ENCODE results near the gene NFIA.
A peak's percentile ranks its signal among the peaks of the same experiment; 100 is the strongest.

Gene NFIA

DNA sequence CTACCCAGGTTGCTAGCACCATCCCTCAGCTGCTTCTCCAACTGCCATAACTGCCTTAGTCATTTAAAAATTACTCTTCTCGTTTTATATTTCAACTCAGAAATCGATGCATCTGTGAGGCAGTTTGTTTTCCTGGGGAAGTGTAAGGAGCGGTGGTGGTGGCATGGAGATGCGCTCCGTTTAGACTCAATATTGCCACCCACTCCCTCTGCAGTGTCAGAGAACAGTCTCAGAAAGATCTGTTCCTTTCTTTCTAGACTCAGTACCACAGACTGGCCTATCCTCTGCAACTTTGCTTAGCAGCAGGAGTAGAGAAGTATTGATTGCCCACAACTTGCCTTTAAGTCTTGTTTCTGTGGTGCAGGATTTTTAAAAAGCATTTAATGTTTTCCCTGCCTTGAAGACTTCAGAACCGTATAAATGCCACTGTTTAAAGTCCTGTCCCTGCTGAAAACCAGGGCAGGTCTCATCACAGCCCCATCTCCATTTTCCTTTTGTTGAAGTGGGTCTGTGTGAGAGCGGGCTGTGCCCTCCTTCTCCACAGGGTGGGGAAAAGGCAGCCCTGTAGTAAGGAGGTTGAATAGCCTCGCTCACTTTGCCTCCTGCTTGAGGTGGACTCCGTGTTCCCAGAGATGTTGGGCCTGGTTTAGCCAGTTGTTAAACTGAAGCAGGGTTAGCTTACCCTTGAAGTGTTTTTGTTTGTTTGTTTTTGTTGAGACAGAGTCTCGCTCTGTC lies 105.2 kb downstream of the NFIA start:
- DNase-seq: no peak

- no peak for DNase-seq
Measured at GRCh38 chr1:61190153-61190552, 107.8 kb downstream of the NFIA start.

DNA sequence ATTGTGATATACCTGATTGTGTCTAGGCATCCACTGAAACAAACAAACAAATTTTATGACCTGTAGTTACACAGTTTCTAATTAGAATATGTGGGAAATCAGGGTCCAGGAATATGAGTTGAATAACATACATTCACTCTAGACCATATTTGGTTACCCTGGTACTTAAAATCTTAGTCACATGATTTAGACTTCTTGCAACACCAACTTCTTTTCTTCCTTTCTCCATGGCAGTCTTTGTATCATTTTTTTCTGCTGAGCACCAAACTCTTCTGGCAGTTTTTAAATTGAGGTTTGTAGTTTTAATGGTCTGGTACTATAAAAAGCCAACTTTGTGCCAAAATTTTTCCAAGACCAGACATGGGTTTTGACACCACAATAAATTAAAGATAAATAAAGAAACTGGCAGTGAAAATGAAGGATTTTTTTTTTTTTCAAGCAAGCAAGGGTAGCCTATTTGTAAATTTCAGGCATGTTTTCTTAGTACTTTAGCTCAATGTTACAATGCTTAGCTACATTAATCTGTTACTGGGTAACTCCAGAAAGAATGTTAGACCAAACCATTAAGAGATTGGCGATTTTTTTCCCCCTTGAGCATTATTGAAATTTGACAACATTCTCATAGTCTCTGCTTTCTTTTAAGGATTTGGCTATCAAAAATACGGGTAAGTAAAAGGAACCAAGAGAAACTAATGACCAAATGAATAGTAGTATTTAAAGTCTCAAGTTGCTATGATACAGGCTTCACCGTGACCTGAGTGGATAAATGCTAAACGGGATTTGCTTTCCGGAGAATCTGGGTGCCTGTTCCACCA lies 108.5 kb downstream of the NFIA start:
- DNase-seq: no peak

DNA sequence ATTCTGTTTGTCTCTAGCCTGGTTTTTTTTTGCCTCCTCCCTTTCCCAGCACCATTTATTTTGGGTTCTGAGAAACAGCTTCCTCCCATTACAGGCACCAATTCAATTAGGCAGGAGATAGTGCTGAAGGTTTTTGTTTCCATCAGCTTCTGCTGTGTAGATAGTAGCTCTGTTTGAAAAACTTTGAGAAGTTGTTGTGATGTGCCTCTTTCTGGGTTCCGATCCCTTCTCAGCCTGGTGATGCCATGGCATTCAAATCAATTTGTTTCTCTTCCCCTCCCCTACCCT lies 109.0 kb downstream of the NFIA start:
- DNase-seq: no peak

DNA sequence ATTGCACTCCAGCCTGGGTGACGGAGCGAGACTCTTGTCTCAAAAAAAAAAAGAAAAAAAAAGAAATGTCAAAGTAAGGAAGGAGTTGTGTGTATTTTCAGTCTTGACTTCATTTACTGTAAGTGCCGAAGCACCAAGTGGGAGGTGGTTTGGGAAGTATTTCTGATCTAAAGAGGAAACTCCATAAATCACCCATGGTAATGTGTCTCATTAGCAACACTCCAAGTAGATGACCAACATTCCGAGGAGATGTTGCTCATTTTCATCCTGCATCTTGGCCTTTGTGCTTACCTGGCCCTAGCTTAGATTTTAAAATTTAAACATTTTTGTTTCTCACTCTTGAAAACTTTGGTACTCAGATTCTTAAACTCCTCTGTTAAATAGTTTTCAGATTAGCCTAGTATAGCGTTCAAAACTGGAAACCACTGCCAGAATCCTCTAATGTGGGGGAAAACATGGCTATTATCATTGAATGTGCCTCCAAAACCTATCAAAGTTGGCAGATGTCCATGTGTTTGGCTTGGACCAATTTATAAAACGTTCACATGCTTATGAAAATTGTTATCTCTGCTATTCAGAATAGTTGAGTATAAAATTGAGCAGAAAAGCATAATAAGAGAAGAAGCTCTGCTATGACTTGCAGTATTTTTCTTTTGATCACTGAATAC lies 110.4 kb downstream of the NFIA start:
- peak in 1 of 2 donors; percentile 15 for DNase-seq

- no peak for DNase-seq
Measured at GRCh38 chr1:61193808-61194207, 111.4 kb downstream of the NFIA start.

GRCh38 chr1:61198554-61198953 lies 116.2 kb downstream of the NFIA start:
- DNase-seq: no peak

- no peak for DNase-seq
Measured at GRCh38 chr1:61201035-61201434, 118.7 kb downstream of the NFIA start.

- no peak for DNase-seq
Measured at GRCh38 chr1:61202854-61203598, 120.7 kb downstream of the NFIA start.

DNA sequence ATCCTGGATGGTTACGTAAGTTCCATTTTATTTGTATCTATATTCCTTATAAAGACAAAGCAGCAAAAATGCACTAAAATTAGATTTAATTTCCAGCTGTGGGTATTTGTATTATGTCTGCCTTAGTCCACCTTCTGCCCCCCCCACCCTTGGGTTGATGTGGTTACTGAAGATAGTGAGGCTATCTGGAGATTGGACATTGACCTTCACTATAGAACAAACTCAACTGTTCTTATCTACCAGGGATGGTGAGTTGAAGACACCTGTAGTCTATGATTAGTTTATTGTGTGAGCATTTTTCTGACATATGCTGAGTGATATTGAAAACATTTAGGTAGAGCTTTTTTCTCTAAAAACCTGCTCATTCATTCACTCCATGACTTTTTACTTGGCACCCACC lies 122.2 kb downstream of the NFIA start:
- DNase-seq: no peak

- DNase-seq: no peak
Measured at GRCh38 chr1:61207416-61207815, 125.1 kb downstream of the NFIA start.

- DNase-seq: no peak
Measured at GRCh38 chr1:61208172-61208571, 125.8 kb downstream of the NFIA start.

- no peak for DNase-seq
Measured at GRCh38 chr1:61208831-61209230, 126.5 kb downstream of the NFIA start.

DNA sequence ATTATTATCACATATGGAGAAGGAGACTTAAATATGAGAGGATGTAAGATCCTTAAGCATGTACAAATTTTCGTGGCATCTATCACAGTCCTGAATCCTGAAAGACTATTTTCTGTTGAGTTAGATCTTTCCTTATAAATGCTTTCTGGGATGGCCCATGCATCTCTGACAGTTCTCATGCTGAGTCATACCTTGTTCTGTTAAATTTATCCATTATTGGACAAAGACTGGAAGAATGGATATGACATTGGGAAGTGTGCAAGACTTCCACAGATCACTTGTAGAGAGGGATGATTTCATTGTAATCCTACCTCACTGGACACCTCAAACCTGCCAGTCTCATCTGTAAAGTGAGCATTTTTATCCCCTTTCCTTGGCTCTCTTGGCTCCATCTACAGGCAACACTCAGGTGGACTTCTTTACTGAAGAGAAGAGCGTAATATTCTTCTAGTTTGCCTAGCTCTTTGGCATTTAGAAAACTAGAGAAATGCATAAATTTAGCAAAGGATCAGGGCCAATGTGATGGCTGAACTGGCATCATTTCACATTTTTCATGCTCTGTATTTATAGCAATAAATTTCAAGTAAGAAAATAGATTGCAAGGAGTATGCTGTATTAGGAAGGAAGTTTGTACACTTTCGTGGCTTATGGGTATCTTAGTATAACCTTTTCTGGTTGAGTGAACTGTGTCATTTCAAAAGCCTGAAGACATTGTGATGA lies 128.2 kb downstream of the NFIA start:
- no peak for DNase-seq

DNA sequence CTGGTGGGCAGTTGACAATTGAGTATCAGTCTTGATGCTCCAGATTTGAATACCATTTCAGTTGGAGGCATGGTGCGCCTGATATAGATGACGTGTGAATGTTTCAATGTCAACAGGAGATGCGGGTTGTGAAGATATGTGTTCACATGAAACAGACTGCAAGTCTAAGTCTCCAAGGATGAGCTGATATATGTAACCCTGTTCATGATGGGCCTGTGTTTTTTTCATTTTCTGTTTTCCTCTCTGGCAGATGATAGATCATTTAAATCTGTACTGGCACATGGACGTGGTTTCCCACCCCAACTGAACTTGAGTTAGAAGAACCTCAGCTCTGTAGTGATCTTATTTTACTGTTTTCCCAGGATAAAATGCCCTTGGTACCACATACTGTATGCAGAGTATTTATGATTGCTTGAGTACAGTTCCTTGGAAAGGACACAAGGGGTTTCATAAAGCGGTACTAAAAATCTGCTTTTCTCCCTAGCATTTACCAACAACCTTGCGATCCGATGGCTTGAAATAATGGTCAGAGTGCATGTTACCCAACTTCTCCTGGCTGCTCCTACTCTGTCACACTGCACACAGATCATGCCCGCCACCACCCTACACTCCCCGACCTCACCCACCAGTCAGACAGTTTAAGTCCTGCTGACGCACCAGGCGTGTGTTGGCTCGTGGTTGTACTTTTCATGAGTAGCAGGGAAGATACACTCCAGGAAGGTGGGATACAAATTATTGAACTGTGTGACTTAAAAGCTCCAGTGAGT lies 131.1 kb downstream of the NFIA start:
- DNase-seq: no peak

DNA sequence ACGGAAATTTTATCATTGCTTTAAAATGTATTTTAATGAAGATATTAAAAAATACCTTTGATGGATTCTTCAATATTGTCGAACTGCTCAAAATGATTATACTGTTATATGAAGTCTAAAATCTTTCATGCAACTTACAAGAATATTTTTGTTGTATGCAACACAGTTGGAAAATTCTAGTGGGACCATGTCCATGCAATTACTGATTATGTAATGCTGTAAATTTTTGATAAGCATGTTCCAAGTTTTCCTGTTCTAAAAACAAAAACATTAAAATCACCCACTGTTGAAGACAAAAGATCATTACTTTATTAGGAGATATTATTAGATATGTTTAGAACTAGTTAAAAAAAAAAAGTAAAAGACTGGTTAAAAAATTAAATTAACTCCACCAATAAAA lies 132.8 kb downstream of the NFIA start:
- no peak for DNase-seq

GRCh38 chr1:61215676-61216289 lies 133.4 kb downstream of the NFIA start:
- no peak for DNase-seq

DNA sequence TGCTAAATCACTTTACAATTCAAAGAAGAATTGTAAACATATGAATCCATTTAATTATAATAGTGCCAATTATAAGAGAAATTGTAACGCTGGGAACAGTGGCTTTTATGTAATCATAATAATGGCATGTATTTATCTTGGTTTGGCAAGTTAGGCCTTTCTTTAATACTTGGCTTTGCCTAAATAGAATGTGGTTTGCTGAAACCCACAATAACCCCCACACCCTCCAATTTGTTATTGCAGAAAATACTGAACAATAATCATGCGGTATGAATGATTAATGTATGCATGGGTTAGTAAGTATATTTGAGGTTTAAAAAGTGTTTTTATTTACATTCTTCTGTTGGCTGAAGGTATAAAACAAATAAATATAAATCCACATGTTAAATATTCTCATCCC lies 138.2 kb downstream of the NFIA start:
- no peak for DNase-seq

- no peak for DNase-seq
Measured at GRCh38 chr1:61221642-61222041, 139.3 kb downstream of the NFIA start.

GRCh38 chr1:61222240-61222639 lies 139.9 kb downstream of the NFIA start:
- no peak for DNase-seq

DNA sequence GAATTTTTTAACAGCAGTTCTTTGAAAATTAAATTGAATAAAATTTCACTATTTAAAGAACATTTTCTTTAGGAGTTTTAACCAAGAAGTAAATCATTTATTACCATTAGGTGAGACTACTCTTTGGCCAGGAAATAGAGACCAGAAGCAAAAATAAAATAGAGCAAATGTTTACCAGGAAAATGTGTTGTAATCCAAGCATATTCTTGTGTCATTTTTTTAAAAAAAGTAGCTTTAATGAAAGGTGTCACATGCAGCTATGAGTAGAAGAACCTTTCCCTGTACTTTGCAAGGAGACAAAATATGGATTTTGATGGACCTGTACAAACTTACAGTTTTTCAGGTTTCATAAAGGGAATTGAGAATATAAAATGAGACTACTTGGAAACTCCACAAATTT lies 140.8 kb downstream of the NFIA start:
- DNase-seq: no peak

Data from inflammatory macrophage (primary cell).